Urinary bladder (tissue), 4 donors: ENCODE measurements around the gene GALK1. TPM values are rescaled to one million over a fixed set of nuclear protein-coding genes. Genes with fewer than 3 reads are reported as not detected.

Source experiments
- DNase-seq: peaks from one replicate; pipeline ENCODE4 v3.0.0-alpha.2; 2015; ENCODE audit errors: extremely low spot score
- H3K27ac ChIP-seq: one replicate; pipeline ENCODE4 v1.5.1; 2013; ENCODE audit warnings: low read depth, mild to moderate bottlenecking, moderate library complexity
- H3K36me3 ChIP-seq: one replicate; pipeline ENCODE4 v1.6.1; 2013; ENCODE audit warnings: mild to moderate bottlenecking, moderate library complexity; ENCODE audit not compliant: insufficient read depth
- H3K4me1 ChIP-seq: one replicate; pipeline ENCODE4 v1.6.1; 2013; ENCODE audit warnings: mild to moderate bottlenecking, moderate library complexity; ENCODE audit not compliant: insufficient read depth
- H3K4me3 ChIP-seq: one replicate; pipeline ENCODE4 v1.5.1; 2013; ENCODE audit warnings: low read depth, low read length
- WGBS: extraction: QIAGEN DNeasy Blood & Tissue Kit; methylation state at CpG from one replicate; pipeline ENCODE4 v1.1.7; 2013; 5-methylcytosine and 5-hydroxymethylcytosine counted together
- polyA plus RNA-seq: library from polyadenylated mRNA; stranded (reverse); fragments of 200-250 nt; gene quantifications from one replicate; pipeline ENCODE4 v1.2.3, GENCODE V29; 2013
- total RNA-seq: library from RNA; depleted of rRNA; stranded (reverse); fragments of >200 nt; gene quantifications from one replicate; pipeline ENCODE4 v1.2.3, GENCODE V29; 2014
- donor health status: healthy with polysubstance abuse.
- donor health status: healthy.

Gene GALK1
- total and polyA plus RNA-seq, 2 donors = 11.3 to 43.0 TPM

DNA sequence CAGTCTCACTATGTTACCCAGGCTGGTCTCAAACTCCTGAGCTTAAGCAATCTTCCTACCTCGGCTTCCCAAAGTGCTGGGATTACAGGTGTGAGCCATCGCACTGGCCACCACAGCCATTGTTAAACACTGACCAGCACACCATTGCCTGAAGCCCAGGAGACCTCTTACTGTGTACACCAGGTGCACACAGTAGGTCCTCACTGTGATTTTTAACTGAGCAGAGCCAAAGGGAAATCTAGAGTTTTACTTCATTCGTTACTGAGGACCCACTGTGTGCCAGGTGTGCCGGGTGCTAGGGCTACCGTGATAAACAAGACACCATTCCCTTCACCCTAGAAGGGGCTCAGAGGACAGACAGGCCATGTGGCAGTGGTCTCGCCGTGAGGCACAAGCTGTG lies 39.5 kb downstream of the GALK1 start:
- H3K27ac ChIP-seq = no peak overlapping the region
- 88% methylated on average over 7 of the region's 7 CpGs for WGBS
- no peak for DNase-seq
- no peak overlapping the region for H3K4me3 ChIP-seq
- H3K4me1 ChIP-seq = no peaks in the 10 kb centered on the region
- no peaks in the 10 kb centered on the region for H3K36me3 ChIP-seq

DNA sequence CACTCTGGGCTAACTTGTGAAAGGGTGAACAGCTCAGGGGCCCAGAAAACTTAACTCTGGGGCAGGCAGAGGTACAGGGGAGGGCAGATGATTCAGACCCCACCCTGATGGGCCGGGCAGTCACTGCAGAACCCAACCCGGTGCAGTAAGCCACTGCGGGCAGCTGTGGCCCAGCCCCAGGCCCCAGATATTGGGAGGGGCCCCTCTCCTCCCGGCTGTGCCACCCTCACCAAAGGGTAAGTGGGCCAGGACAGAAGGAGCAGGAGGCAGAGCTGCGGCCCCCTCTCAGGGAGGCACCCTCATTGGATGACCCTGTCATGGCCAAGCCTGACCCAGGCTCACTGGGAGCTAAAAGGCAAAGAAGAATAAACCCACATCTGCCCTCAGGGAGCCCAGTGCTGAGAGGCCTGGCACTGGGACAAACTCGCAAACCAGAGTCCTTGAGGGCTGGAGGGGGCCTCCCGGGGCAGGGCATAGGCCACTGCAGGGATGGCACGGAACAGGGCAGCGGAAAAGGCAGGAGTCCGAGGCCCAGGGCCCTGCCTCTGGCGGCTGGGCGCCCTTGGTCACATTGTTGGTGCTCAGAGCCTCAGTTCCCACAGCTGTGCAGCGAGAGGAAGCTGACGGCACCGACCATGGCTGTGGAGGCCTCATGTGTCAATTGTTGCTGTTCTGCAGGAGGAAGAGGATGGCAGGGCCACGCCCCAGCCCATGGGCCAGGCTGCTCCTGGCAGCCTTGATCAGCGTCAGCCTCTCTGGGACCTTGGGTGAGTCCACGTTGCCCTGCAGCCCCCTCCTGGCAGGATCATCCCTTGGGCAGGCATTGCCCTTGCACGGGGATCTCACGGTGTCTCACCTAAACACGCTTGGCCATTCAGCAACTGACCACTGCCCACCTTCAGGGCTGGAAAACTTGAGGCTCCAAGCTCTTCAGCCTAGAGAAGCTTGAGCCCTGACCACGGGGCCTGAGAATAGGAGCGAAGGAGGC lies 40.7 kb downstream of the GALK1 start:
- H3K4me3 ChIP-seq = no peak overlapping the region
- H3K27ac ChIP-seq = no peak overlapping the region
- WGBS = 82% methylated on average over 23 of the region's 23 CpGs
- no peaks in the 10 kb centered on the region for H3K4me1 ChIP-seq
- no peaks in the 10 kb centered on the region for H3K36me3 ChIP-seq
- no peak for DNase-seq

DNA sequence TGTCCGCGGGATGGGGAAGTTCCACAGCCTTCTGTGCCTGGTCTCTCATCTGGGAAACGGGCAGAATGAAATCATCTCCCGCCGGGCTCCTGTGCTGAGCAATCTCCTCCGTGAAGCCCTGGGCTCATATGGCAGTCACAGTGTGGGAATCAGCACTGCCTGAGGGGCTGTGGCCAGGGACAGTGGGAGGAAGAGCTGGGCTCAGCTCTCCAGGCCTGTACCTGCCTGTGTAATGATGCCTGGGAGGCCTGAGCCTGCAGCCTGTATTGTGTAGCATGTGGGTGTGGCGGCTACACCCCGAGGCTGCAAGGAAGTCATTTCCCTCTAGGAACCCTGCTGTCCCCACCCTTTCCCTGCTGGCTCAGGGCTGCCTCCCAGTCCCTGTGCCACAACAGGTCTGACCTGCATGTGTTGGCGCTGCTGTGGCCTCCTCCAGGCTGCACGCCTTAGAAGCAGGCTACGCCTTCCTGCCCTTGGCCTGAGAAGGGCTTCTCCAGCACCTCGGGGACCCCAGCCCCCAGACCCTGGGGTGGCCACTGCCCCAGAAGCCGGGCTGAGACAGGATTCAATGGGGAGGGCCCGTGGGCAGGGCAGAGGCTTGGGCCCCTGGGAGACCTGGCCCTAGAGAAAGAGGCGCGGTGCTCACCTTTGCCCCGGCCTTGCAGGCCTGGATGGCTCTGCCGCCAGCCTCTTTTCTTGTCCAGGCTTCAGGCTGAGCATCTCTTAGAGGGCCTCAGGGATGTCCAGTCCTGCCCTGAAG lies 41.6 kb downstream of the GALK1 start:
- DNase-seq = no peak
- Histone ChIP-seq H3K36me3 (no peaks in the 10 kb centered on the region), H3K27ac (peak overlapping the region; percentile 87), H3K4me3 (no peak overlapping the region), H3K4me1 (no peaks in the 10 kb centered on the region)
- 72% methylated on average over 18 of the region's 18 CpGs for WGBS

DNA sequence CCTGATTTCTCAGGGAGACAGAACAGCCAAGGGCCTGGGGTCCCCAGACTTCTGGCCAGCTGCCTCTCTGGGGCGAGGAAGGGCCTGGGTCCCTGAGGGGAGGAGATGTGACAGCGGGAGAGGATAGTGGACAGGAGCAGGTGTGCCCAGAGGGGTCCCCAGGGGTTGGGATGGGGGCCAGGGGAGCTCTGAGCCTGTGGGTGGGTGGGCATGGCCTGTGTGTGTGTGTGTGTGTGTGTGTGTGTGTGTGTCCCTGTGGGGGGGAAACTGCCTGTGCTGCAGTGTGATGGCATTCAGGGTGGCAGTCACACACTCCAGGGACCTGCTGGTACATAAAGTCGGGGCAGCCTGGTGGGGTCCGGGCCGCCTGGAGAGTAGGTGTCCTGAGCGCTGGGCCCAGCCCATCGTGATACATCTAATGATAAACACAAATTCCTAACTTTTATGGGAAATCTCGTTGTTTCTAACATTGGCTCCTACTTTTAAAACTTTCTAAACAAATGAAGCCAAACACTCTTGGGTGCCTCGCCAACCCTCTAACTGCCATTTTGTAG lies 42.4 kb downstream of the GALK1 start:
- peak overlapping the region; percentile 87 for H3K27ac ChIP-seq
- H3K4me3 ChIP-seq = peak overlapping the region; percentile 55
- no peak for DNase-seq
- no peaks in the 10 kb centered on the region for H3K4me1 ChIP-seq
- WGBS = 79% methylated on average over 9 of the region's 9 CpGs
- no peaks in the 10 kb centered on the region for H3K36me3 ChIP-seq

DNA sequence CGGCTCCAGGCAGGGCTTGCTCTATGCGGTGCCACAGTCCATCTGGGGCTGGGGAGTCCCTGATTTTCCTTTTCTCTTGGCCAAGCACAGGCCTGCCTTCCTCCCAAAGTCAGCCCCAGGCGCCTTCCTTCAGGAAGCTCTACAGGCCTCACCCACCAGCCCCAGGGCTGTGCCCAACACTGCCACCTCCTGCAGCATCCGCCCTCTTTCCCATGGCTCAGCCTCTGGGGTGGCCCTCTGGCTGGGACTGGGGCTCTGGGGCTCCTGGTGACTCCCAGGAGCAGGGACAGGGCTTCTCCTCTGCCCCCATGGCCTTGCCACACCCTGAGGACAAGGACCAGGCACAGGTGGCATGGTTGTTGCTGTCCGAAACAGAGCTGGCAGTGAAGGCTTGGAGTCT lies 42.9 kb downstream of the GALK1 start:
- Histone ChIP-seq H3K36me3 (no peaks in the 10 kb centered on the region), H3K27ac (peak overlapping the region; percentile 87), H3K4me3 (peak overlapping the region; percentile 55), H3K4me1 (no peaks in the 10 kb centered on the region)
- no peak for DNase-seq
- WGBS = 70% methylated on average over 5 of the region's 5 CpGs

DNA sequence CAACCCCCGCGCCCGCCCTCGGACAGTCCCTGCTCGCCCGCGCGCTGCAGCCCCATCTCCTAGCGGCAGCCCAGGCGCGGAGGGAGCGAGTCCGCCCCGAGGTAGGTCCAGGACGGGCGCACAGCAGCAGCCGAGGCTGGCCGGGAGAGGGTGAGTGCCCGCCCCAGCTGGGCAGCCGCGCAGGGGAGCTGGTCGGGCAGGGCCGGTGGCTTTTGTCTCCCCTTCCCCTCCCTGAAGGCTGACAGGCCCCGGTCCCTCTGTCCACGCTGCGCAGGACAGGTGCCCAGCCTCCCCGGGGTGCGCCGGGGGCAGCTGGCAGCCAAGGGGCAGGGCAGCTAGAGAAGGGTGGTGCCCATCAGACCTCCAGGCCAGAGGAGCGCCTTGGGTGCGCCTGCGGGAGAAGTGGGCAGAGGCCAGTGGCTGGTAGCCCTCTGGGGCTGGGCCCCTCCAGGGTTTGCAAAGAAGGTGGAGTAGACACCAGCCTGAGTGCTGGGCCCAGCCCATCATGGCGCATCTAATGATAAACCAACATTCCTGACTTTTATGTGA lies 43.5 kb downstream of the GALK1 start:
- H3K36me3 ChIP-seq = no peaks in the 10 kb centered on the region
- no peak for DNase-seq
- no peaks in the 10 kb centered on the region for H3K4me1 ChIP-seq
- peak overlapping the region; percentile 55 for H3K4me3 ChIP-seq
- H3K27ac ChIP-seq = peak overlapping the region; percentile 87
- 18% methylated on average over 33 of the region's 33 CpGs for WGBS

DNA sequence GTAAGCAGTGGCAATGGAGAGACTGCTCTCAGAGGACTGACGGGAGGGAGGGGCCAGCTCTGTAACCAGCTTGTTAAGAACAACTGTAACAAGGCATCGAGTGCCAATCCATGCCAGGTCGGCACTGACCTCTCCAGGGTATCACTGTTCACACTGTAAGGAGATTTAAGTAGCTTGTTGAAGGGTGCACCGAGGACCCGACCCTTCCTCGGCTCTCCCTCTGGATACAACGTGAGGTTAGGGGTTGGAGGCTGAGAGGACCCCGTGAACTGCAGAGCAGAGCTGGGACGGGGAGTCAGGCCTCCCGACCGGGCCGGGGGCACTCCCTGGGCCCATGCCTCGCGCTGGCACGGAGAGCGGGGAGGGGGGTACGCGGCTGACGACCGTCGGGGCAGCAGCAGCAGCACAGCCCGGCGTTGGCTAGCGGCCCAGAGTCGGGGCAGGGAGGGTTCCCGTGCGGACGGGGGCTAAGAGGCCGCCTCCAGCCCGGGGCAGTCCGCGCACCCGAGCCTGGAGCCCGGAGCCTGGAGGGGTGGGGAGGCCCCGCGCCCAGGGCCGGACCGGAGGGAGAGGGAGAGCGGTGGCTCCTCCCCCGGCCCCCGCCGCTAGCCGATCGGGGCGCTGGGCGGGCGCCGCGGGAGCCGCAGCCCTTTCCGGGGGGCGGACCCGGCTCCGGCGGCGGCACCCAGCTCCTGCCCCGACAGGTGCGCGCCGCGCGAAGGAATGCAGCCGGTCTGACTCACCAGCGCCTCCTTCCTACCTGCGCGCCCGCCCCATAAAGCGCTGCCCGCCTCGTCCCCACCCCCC lies 44.1 kb downstream of the GALK1 start, which contains the start of gene ITGB4:
Gene ITGB4, plus strand, starts transcription at position 804 of the 807 bp plus-strand sequence. CDS start 3,245 bp downstream, outside the sequence.
- 3% methylated on average over 70 of the region's 70 CpGs for WGBS
- no peaks in the 10 kb centered on the region for H3K36me3 ChIP-seq
- H3K4me1 ChIP-seq = no peaks in the 10 kb centered on the region
- H3K4me3 ChIP-seq = peak within 1 kb of the TSS; percentile 55
- H3K27ac ChIP-seq = peak within 1 kb of the TSS; percentile 87
- DNase-seq = no peak

DNA sequence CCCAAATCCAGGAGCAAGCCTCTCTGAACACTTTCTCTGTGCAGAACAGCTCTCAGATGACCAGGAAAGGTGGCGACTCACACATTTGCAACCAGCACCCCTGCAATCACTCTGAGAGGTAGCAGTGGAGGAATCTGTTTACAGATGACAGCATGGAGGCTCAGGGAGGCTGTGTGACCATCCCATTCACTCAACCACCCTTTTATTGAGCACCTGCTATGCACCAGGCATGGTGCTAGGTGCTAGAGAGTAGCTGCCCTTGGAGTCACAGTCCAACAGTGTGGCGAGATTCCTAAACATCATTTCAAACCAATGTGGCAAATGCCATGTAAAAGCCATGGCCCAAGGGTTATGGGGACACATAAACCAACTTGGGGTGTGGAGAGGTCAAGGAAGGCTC lies 45.3 kb downstream of the GALK1 start:
- no peak overlapping the region for H3K27ac ChIP-seq
- no peaks in the 10 kb centered on the region for H3K4me1 ChIP-seq
- no peak overlapping the region for H3K4me3 ChIP-seq
- WGBS = 90% methylated on average over 2 of the region's 2 CpGs
- no peak for DNase-seq
- no peaks in the 10 kb centered on the region for H3K36me3 ChIP-seq

DNA sequence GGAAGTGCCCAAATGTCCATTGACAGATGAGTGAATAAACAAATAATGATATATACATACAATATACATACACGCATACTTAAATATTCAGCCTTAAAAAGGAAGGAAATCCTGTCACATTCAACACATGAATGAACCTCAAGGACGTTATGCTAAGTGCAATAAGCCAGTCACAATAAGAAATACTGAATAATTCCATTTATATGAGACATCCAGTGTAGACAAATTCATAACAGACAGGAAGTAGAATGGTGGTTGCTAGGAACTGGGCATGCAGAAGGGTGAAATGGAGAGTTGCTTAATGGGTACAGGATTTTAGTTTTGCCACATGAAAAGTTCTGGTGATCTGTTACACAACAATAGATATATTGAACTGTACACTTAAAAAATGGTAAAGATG lies 52.5 kb downstream of the GALK1 start:
- H3K36me3 ChIP-seq = no peaks in the 10 kb centered on the region
- 74% methylated on average over 2 of the region's 2 CpGs for WGBS
- no peak overlapping the region for H3K27ac ChIP-seq
- no peaks in the 10 kb centered on the region for H3K4me1 ChIP-seq
- H3K4me3 ChIP-seq = no peak overlapping the region
- no peak for DNase-seq

Other genes starting within 250 kb of the GALK1 start
- gene CASKIN2, start 249.7 kb downstream of the GALK1 start, total RNA-seq = 11.1 TPM
- gene CASKIN2, start 249.7 kb downstream of the GALK1 start, polyA plus RNA-seq = 29.1 TPM
- 10.9 TPM for gene TSEN54, start 248.7 kb downstream of the GALK1 start, total RNA-seq
- 20.4 TPM for gene TSEN54, start 248.7 kb downstream of the GALK1 start, polyA plus RNA-seq
- gene LLGL2, start 239.5 kb downstream of the GALK1 start, total RNA-seq = 10.6 TPM
- 15.1 TPM for gene LLGL2, start 239.5 kb downstream of the GALK1 start, polyA plus RNA-seq
- gene MYO15B, start 177.4 kb downstream of the GALK1 start, total RNA-seq = 108 TPM
- 78.1 TPM for gene MYO15B, start 177.4 kb downstream of the GALK1 start, polyA plus RNA-seq
- gene SMIM5, start 131.8 kb downstream of the GALK1 start, total RNA-seq = 4.0 TPM
- 3.6 TPM for gene SMIM5, start 131.8 kb downstream of the GALK1 start, polyA plus RNA-seq
- gene RECQL5, start 98.0 kb downstream of the GALK1 start, total RNA-seq = 22.2 TPM
- 19.6 TPM for gene RECQL5, start 98.0 kb downstream of the GALK1 start, polyA plus RNA-seq
- 37.7 TPM for gene SAP30BP, start 97.9 kb downstream of the GALK1 start, total RNA-seq
- gene SAP30BP, start 97.9 kb downstream of the GALK1 start, polyA plus RNA-seq = 87.0 TPM
- gene ITGB4, start 43.7 kb downstream of the GALK1 start, total RNA-seq = 22.4 TPM
- 64.8 TPM for gene ITGB4, start 43.7 kb downstream of the GALK1 start, polyA plus RNA-seq
- gene UNK, start 19.6 kb upstream of the GALK1 start, total RNA-seq = 58.1 TPM
- gene UNK, start 19.6 kb upstream of the GALK1 start, polyA plus RNA-seq = 29.1 TPM
- gene UNC13D, start 79.2 kb upstream of the GALK1 start, total RNA-seq = 10.6 TPM
- 13.0 TPM for gene UNC13D, start 79.2 kb upstream of the GALK1 start, polyA plus RNA-seq
- 16.2 TPM for gene WBP2, start 90.1 kb upstream of the GALK1 start, total RNA-seq
- 142 TPM for gene WBP2, start 90.1 kb upstream of the GALK1 start, polyA plus RNA-seq
- gene TRIM47, start 113.4 kb upstream of the GALK1 start, total RNA-seq = 28.9 TPM
- gene TRIM47, start 113.4 kb upstream of the GALK1 start, polyA plus RNA-seq = 55.8 TPM
- gene TRIM65, start 131.8 kb upstream of the GALK1 start, total RNA-seq = 15.2 TPM
- 21.5 TPM for gene TRIM65, start 131.8 kb upstream of the GALK1 start, polyA plus RNA-seq
- gene MRPL38, start 139.7 kb upstream of the GALK1 start, total RNA-seq = 18.3 TPM
- gene MRPL38, start 139.7 kb upstream of the GALK1 start, polyA plus RNA-seq = 61.3 TPM
- gene FBF1, start 175.8 kb upstream of the GALK1 start, total RNA-seq = 10.7 TPM
- 7.9 TPM for gene FBF1, start 175.8 kb upstream of the GALK1 start, polyA plus RNA-seq
- 76.0 TPM for gene ACOX1, start 214.0 kb upstream of the GALK1 start, total RNA-seq
- gene ACOX1, start 214.0 kb upstream of the GALK1 start, polyA plus RNA-seq = 15.1 TPM
- gene TEN1, start 214.0 kb upstream of the GALK1 start, total RNA-seq = 13.9 TPM
- 16.2 TPM for gene TEN1, start 214.0 kb upstream of the GALK1 start, polyA plus RNA-seq
- 3.5 TPM for gene CDK3, start 235.7 kb upstream of the GALK1 start, total RNA-seq
- gene CDK3, start 235.7 kb upstream of the GALK1 start, polyA plus RNA-seq = 4.9 TPM